Adrenal gland (tissue), 12 donors: ENCODE measurements around the gene IL1A. TPM values are rescaled to one million over a fixed set of nuclear protein-coding genes. Genes with fewer than 3 reads are reported as not detected.

Experiments
- DNase-seq, 7 donors: peaks; one replicate each; pipeline ENCODE4 v3.0.0-alpha.2; 2019 to 2020
- H3K27ac ChIP-seq, 5 donors: fragments of 200-600 bp; sonication (generic) in 4 of 5; 1 replicate in 3 of 5; 2 replicates in 2 of 5; pipeline versions ENCODE4 v1.5.1 to v1.8.0; 2016 to 2020; ENCODE audit warnings: mild to moderate bottlenecking in 1 of 5
- H3K27me3 ChIP-seq: fragments of 200-600 bp; 2 replicates; pipeline ENCODE4 v1.8.0; 2021
- H3K36me3 ChIP-seq, 2 donors: fragments of 200-600 bp; replicated peaks in 1 of 2; 1 replicate in 1 of 2; 2 replicates in 1 of 2; pipeline versions ENCODE4 v1.5.1 to v1.8.0; 2018 to 2022
- H3K4me1 ChIP-seq, 2 donors: fragments of 200-600 bp; replicated peaks in 1 of 2; 1 replicate in 1 of 2; 2 replicates in 1 of 2; pipeline versions ENCODE4 v1.5.1 to v1.8.0; 2018 to 2021
- H3K4me3 ChIP-seq, 4 donors: fragments of 200-600 bp; sonication (generic) in 3 of 4; one replicate each; pipeline ENCODE4 v1.5.1; 2016 to 2018
- H3K9me3 ChIP-seq, 3 donors: fragments of 200-600 bp; sonication (generic) in 1 of 3; replicated peaks in 1 of 3; 1 replicate in 2 of 3; 2 replicates in 1 of 3; pipeline versions ENCODE4 v1.5.1 to v1.8.0; 2016 to 2021
- CTCF ChIP-seq, 6 experiments: fragments of 450-650 bp in 4 of 6; fragments of 200-600 bp in 2 of 6; sonication (generic) in 1 of 6; IDR thresholded peaks; 1 replicate in 5 of 6; 2 replicates in 1 of 6; pipeline versions ENCODE4 v1.5.1 to v1.8.0; 2016 to 2021; ENCODE audit warnings: antibody characterized with exemption in 6 of 6, mild to moderate bottlenecking in 2 of 6, moderate library complexity in 1 of 6
- POLR2A ChIP-seq, 2 donors: fragments of 450-650 bp; IDR thresholded peaks; one replicate each; pipeline ENCODE4 v1.6.1; 2017; ENCODE audit warnings: antibody characterized with exemption in 2 of 2, mild to moderate bottlenecking in 2 of 2, moderate library complexity in 1 of 2
- WGBS, 4 donors: extraction: QIAGEN DNeasy Blood & Tissue Kit in 2 of 4; methylation state at CpG; one replicate each; pipeline versions ENCODE4 v1.1.5 to v1.1.7; 2013 to 2017; 5-methylcytosine and 5-hydroxymethylcytosine counted together
- intact Hi-C, 2 donors: fragments of 100-400 bp; cut with DNase I; formaldehyde crosslinking; loops; one replicate each; pipeline versions ENCODE4 v1.14.1 to v1.15.0; 2022 to 2023
- polyA plus RNA-seq, 3 donors: library from polyadenylated mRNA; stranded (reverse); fragments of 200-250 nt in 2 of 3; fragments of 350-450 nt in 1 of 3; fragmentation: Illumina TruSeq in 1 of 3; extraction: RNeasy Lipid Tissue Mini Kit (QIAGEN cat#74804) in 1 of 3; gene quantifications; one replicate each; pipeline ENCODE4 v1.2.3, GENCODE V29; 2013 to 2014
- total RNA-seq, 9 donors: library from RNA; depleted of rRNA in 4 of 9; stranded (reverse); fragments of >200 nt in 4 of 9; fragments of 120-200 nt in 1 of 9; fragmentation: NEBNext Ultra II Directional in 1 of 9; extraction: Animal tissue kit (Norgen Biotek cat#: 25700) in 1 of 9; gene quantifications; one replicate each; pipeline versions ENCODE4 v1.1.0 to v1.2.4, GENCODE V29; 2013 to 2023
- donor health status: healthy with polysubstance abuse.
- donor health status: Bipolar disorder and iron deficiency.
- donor health status: DM: yes; HTN: yes; CAD: no.
- donor health status: DM: no; HTN: no; CAD: no.
- donor health status: DM: no; HTN: no; CAD: no.
- donor health status: DM: yes; HTN: yes; CAD: no.

Gene IL1A
- total and polyA plus RNA-seq, 12 donors, result 0.07 to 0.67 (median 0.18) TPM; not detected in 9

GRCh38 chr2:112737542-112738232, 46.6 kb downstream of the IL1A start:
- intact Hi-C loops, result no loop called here
- H3K4me1 ChIP-seq, result no peaks in the 10 kb centered on the region
- H3K9me3 ChIP-seq, result no peaks in the 10 kb centered on the region
- H3K36me3 ChIP-seq, result no peaks in the 10 kb centered on the region
- TF ChIP-seq POLR2A (IDR thresholded peaks at IDR 0.05), result no peak
- no peak for TF ChIP-seq CTCF (IDR thresholded peaks at IDR 0.05)
- H3K27ac ChIP-seq, result no peak overlapping the region
- DNase-seq, result no peak
- H3K27me3 ChIP-seq, result no peaks in the 10 kb centered on the region
- WGBS, 4 donors, result 83 to 100% (median 86%) methylated on average over 1 of the region's 1 CpG
- H3K4me3 ChIP-seq, result no peak overlapping the region

- intact Hi-C loops, result no loop called here
- Histone ChIP-seq H3K27me3 (no peaks in the 10 kb centered on the region), H3K4me3 (no peak overlapping the region), H3K27ac (no peak overlapping the region), H3K4me1 (peaks cover 0 to under 1% of the 10 kb centered on the region in 2 donors), H3K36me3 (no peaks in the 10 kb centered on the region), H3K9me3 (no peaks in the 10 kb centered on the region)
- 55 to 67% (median 61%) methylated on average over 1 of the region's 1 CpG for WGBS, 4 donors
- no peak for TF ChIP-seq CTCF (IDR thresholded peaks at IDR 0.05)
- TF ChIP-seq POLR2A (IDR thresholded peaks at IDR 0.05), result no peak
- DNase-seq, result no peak
These were observed 50.4 kb downstream of the IL1A start for GRCh38 chr2:112733871-112734270.

- Histone ChIP-seq H3K9me3 (no peaks in the 10 kb centered on the region), H3K36me3 (no peaks in the 10 kb centered on the region), H3K27me3 (no peaks in the 10 kb centered on the region), H3K4me3 (no peak overlapping the region), H3K4me1 (peaks cover 0 to 4% of the 10 kb centered on the region in 2 donors), H3K27ac (no peak overlapping the region)
- 62 to 67% (median 66%) methylated on average over 3 to 4 of the region's 4 CpGs for WGBS, 4 donors
- no peak for DNase-seq
- TF ChIP-seq POLR2A (IDR thresholded peaks at IDR 0.05) (no peak), CTCF (IDR thresholded peaks at IDR 0.05) (no peak)
- intact Hi-C loops, result no loop called here
These were observed 50.8 kb downstream of the IL1A start for GRCh38 chr2:112733456-112733855.

- intact Hi-C loops, result no loop called here
- WGBS, 4 donors, result 72 to 84% (median 79%) methylated on average over 2 of the region's 2 CpGs
- H3K4me3 ChIP-seq, result no peak overlapping the region
- H3K4me1 ChIP-seq, result peaks cover 0 to 4% of the 10 kb centered on the region in 2 donors
- no peak for DNase-seq
- TF ChIP-seq POLR2A (IDR thresholded peaks at IDR 0.05) (no peak), CTCF (IDR thresholded peaks at IDR 0.05) (no peak)
- no peak overlapping the region for H3K27ac ChIP-seq
- no peaks in the 10 kb centered on the region for H3K27me3 ChIP-seq
- H3K9me3 ChIP-seq, result no peaks in the 10 kb centered on the region
- no peaks in the 10 kb centered on the region for H3K36me3 ChIP-seq
These were observed 52.8 kb downstream of the IL1A start for GRCh38 chr2:112731479-112731878.
